HCEC 1CT (cell line): ENCODE measurements around the gene SLC25A36.
A peak's percentile ranks its signal among the peaks of the same experiment; 100 is the strongest.
"Not testable (repeated sequence)": the region's sequence is repeated elsewhere in the genome, so short reads cannot be mapped to it uniquely, and the experiment has no call there.

Source experiments
- DNase-seq: peaks from one replicate; pipeline ENCODE4 v3.0.0-alpha.2; 2017

The SLC25A36 gene

DNA sequence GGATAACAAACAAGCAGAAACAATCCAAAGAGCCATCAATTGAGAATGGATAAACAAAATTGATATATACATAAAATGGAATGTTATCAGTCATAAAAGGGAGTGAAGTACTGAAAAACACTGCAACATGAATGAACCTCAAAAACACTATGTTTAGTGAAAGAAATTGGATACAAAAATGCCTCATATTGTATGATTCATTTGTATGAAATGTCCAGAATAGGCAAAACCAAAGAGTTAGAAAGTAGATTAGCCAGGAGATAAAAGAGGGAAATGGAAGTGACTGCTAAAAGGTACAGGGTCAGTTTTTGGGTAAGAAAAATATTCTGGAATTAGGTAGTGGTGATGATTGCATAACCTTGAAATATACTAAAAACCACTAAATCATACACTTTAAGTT lies 9.8 kb upstream of the SLC25A36 start:
- DNase-seq, result peak; percentile 48

- DNase-seq, result no peak
These were observed 8.5 kb upstream of the SLC25A36 start for GRCh38 chr3:140933109-140933508.

- no peak for DNase-seq
These were observed 8.1 kb upstream of the SLC25A36 start for GRCh38 chr3:140933552-140933951.

DNA sequence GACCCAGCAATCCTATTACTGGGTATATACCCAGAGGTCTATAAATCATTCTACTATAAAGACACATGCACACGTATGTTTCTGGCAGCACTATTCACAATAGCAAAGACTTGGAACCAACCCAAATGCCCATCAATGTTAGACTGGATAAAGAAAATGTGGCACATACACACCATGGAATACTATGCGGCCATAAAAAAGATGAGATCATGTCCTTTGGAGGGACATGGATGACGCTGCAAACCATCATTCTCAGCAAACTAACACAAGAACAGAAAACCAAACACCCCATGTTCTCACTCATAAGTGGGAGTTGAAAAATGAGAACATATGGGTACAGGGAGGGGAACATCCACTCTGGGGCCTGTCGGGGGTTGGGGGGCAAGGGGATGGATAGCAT lies 2.3 kb upstream of the SLC25A36 start:
- not testable (repeated sequence) for DNase-seq

GRCh38 chr3:140941090-140941433 lies 574 bp upstream of the SLC25A36 start:
- no peak for DNase-seq

DNA sequence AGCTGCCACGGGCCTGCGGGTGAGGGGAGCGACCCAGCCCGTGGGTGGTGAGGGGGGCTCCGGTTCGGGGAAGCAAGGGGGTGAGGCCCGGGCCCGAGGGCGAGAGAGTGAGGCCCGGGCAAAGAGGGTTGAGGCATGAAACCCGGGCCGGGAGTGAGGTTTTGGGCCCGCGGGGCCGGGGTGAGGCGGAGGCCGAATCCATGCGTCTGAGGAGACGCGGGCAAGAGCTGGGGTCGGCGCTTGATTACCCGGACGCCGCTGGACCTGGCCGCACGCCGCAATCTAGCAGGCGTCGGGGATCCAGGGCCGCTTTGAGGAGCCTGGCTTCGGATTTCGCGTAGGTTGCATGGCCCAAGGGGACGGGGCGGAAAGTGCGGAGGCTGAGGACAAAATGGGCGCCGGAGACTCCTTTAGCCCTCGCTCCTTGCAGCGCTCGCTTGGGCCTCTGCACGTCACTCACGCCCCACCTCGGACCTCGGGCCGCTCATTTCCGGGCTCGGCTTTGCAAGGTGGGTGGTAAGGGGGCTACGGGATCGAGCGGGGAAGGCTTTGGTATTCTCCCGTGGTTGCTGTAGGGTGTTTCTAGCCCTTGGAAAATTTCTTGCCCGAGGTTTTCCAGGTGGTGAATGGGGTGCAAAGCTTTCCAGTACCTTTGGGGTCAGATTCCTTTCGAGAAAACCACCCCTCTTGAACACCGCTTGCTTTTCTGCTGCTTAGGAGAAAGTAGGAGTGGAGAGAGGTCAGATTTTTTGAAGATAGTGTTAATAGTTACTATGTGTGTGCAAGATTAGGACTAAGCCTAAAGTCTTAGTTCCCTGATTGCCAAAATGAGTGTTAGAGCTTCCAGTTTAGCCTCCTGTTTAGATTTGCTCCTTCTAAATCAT lies 827 bp downstream of the SLC25A36 start:
- peak; percentile 56 for DNase-seq

DNA sequence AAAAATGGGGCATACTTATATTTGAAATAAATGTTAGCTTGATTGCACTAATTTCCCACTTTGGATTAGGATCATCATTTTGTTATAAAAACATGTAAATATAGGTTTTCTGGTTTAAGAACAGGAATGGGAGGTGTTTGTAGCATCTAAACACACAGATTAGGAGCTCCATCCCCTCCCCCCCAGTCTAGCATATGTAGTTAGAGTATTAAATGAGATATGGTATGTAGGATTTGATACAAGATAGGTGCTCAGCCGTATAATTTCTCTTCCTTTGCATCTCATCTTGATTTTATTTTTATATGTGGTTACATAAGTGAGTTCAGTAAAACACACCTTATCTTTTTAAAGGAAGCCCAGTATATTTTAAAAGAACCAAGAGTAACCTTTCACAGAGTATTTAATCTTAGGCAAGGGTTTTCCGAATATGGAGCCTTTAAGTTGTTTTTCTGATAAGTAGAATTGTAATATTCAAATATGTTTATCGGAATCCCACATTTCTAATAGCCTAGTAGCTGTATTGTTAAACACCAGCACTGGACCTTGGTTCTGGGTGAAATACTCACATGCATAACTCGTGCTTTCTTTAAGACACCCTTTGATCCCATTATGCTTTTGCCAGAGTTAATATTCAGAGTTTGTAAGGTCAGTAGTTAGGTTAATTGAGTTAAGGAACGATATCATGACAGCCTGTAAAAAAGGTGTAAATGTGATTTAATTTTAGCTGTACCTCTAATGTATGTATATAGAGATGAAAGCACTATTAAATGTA lies 2.3 kb downstream of the SLC25A36 start:
- no peak for DNase-seq

- no peak for DNase-seq
These were observed 7.0 kb downstream of the SLC25A36 start for GRCh38 chr3:140948460-140949249.

- no peak for DNase-seq
These were observed 8.5 kb downstream of the SLC25A36 start for GRCh38 chr3:140950144-140950543.

- no peak for DNase-seq
These were observed 9.2 kb downstream of the SLC25A36 start for GRCh38 chr3:140950863-140951262.

DNA sequence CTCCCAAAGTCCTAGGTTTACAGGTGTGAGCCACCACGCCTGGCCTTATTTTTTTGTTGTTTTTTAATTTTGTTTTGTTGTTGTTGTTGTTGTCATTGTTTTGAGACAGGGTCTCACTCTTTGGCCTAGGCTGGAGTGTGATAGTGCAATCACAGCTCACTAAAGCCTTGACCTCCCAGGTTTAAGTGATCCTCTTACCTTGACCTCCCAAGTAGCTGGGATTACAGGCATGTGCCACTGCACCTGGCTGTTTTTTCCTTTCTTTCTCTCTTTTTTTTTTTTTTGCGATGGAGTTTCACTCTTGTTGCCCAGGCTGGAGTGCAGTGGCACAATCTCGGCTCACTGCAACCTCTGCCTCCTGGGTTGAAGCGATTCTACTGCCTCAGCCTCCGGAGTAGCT lies 10.1 kb downstream of the SLC25A36 start:
- not testable (repeated sequence) for DNase-seq

DNA sequence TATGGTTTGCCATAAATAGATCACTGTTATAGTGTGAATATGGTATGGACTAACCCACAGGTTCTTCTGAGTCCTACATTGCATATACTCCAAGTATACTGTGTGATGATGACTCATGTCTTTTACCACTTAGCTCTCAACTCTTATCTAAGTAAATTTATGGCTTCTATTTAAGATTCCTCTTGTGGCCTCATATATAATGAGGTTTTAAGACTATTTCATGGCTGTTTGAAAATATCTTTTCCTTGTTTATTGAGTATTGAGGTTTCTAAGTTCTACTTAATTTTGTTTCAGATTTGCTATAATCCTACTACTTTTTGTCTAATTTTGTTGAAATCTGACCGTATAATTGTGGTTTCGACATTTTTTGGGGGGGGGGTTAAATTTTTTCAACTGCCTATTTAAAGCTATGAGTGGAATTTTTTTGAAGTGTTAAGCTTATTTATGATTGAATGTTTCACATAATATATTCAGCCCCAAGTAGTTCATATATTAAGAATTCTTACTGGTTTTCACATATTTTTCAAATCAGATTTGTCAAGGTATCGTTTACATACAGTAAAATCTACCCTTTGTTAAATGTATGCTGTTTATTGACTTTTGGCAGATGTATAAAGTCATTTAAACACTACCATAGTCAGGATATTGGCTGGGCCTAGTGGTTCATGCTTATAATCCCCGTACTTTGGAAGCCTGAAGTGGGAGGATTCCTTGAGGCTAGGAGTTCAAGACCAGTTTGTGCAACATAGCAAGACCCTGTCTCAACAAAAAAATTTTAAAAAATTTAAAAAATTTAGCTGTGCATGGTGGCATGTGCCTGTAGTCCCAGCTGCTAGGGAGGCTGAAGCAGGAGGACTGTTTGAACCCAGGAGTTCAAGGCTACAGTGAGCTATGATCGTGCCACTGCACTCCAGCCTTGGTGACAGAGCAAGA lies 11.7 kb downstream of the SLC25A36 start:
- peak; percentile 63 for DNase-seq

DNA sequence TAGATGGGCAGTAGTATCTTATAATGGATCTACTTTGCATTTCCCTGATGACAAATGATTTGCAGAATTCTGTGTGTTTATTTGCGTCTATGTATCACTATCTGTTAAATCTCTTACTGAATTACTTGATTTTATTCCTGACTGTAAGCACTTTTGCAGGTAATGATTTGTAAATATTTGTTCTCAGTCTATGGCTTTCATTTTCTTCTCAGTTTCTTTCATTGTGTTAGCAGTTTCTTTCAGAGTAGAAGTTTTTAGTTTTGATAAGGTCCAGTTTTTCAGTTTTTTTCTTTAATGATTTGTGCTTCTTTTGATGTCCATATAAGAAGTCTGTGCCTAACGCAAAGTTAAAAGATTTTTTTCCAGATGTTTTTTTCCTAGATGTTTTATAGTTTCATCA lies 12.9 kb downstream of the SLC25A36 start:
- DNase-seq, result no peak

DNA sequence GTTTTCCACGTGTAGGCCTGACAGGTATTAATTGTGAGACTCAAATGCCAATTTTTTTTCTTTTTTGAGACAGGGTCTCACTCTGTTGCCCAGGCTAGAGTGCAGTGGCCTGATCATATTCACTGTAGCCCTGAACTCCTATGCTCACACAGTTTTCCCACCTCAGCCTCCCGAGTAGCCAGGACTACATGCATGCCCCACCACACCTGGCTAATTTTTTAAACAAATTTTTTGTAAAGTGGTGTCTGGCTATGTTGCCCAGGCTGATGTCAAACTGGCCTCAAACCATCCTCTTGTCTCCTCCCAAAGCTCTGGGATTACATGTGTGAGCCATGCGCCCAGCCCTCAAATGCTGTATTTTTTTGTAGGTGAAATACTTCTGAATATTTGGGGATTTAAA lies 14.0 kb downstream of the SLC25A36 start:
- DNase-seq, result no peak

- no peak for DNase-seq
These were observed 14.6 kb downstream of the SLC25A36 start for GRCh38 chr3:140956058-140956835.

- DNase-seq, result peak; percentile 58
These were observed 31.2 kb downstream of the SLC25A36 start for GRCh38 chr3:140972833-140973232.

DNA sequence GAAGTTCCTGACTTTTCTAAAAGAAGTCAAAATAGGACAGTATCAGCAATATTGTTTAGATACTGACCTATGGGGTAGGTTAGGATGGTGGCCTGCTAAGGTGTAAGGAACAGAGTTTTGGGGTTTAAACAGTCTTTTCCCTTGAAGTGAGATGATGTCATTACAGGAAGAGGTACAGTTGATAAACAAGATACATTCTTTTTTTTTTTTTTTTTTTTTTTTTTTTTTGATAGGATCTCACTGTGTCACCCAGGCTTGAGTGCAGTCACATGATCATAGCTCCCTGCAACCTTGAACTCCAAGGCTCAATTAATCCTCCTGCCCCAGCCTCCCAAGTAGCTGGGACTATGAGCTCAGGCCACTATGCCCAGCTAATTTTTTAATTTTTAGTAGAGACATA lies 33.3 kb downstream of the SLC25A36 start:
- DNase-seq, result no peak

DNA sequence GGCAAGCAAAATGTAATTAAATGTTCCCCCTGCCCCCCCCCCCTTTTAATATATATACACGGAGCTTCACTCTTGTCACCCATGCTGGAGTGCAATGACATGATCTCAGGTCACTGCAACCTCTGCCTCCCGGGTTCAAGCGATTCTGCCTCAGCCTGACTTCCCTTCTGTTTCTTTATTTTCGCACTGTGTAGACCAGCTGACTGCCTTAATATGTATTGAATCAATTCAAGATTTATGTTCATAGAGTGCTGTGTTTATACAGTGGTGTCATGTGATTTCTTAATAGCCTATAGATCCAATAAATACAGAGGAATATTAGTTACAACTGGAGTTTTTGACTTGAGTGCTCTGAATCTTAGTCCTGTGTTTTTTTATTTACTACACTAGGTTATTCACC lies 39.0 kb downstream of the SLC25A36 start:
- no peak for DNase-seq

GRCh38 chr3:140987792-140988191 lies 46.2 kb downstream of the SLC25A36 start:
- not testable (repeated sequence) for DNase-seq

- DNase-seq, result peak; percentile 6
These were observed 52.7 kb downstream of the SLC25A36 start for GRCh38 chr3:140994316-140994715.

- not testable (repeated sequence) for DNase-seq
These were observed 53.2 kb downstream of the SLC25A36 start for GRCh38 chr3:140994861-140995260.
